WTC11 (cell line): ENCODE data around the gene DYNC1I1. TPM values are rescaled to one million over a fixed set of nuclear protein-coding genes. Genes with fewer than 3 reads are reported as not detected.

Experiments used
- ATAC-seq: fragments of 200-7000 bp; cut with Tn5 transposase; 2 replicates; pipeline ENCODE4 v1.10.0; 2021; ENCODE audit warnings: mild to moderate bottlenecking, moderate library complexity
- CTCF ChIA-PET: fragments of 300-600 bp; sonication (Branson Sonifier 250); formaldehyde crosslinking; loops from one replicate; lab custom pipeline; 2021; ENCODE audit warnings: antibody characterized with exemption; lab: Charles Lee
- POLR2A ChIA-PET: fragments of 350-600 bp; sonication (Branson Sonifier 250); formaldehyde crosslinking; loops from one replicate; lab custom pipeline; 2021; ENCODE audit warnings: antibody characterized with exemption; lab: Charles Lee
- DNase-seq: peaks from one replicate; pipeline ENCODE4 v3.0.0; 2021; ENCODE audit warnings: low spot score
- H3K27ac Mint-ChIP-seq: 2 replicates; pipeline ENCODE4 v1.8.0; 2021; ENCODE audit warnings: mixed read lengths
- H3K27me3 Mint-ChIP-seq: 2 replicates; pipeline ENCODE4 v1.8.0; 2021; ENCODE audit warnings: low read depth, mild to moderate bottlenecking, moderate library complexity, mixed read lengths
- H3K36me3 Mint-ChIP-seq: 2 replicates; pipeline ENCODE4 v1.8.0; 2021; ENCODE audit warnings: mixed read lengths
- H3K4me1 Mint-ChIP-seq: 2 replicates; pipeline ENCODE4 v1.8.0; 2022; ENCODE audit warnings: mixed read lengths
- H3K4me3 Mint-ChIP-seq: 2 replicates; pipeline ENCODE4 v1.8.0; 2021; ENCODE audit warnings: mild to moderate bottlenecking, moderate library complexity, mixed read lengths
- H3K9me3 Mint-ChIP-seq: 2 replicates; pipeline ENCODE4 v1.8.0; 2021; ENCODE audit warnings: mixed read lengths
- ATF6 ChIP-seq: sonication (generic); formaldehyde crosslinking; IDR thresholded peaks from 2 replicates; pipeline ENCODE4 v1.8.1; 2023; ENCODE audit warnings: mild to moderate bottlenecking, missing genetic modification reagents
- CTCF ChIP-seq: fragments of 200-600 bp; IDR thresholded peaks from 2 replicates; pipeline ENCODE4 v1.8.0; 2022; ENCODE audit warnings: antibody characterized with exemption
- ELF4 ChIP-seq: sonication (generic); formaldehyde crosslinking; IDR thresholded peaks from 2 replicates; pipeline ENCODE4 v1.8.1; 2022; ENCODE audit warnings: low read depth, mild to moderate bottlenecking, moderate library complexity, missing genetic modification reagents
- ESRRA ChIP-seq: sonication (generic); formaldehyde crosslinking; IDR thresholded peaks from 2 replicates; pipeline ENCODE4 v1.8.1; 2022; ENCODE audit warnings: mild to moderate bottlenecking, missing genetic modification reagents, borderline replicate concordance
- FOXJ3 ChIP-seq: sonication (generic); formaldehyde crosslinking; IDR thresholded peaks from 2 replicates; pipeline ENCODE4 v1.9.0; 2021; ENCODE audit warnings: missing genetic modification reagents, mild to moderate bottlenecking, borderline replicate concordance
- FOXP1 ChIP-seq: sonication (generic); formaldehyde crosslinking; IDR thresholded peaks from 2 replicates; pipeline ENCODE4 v1.8.0; 2022; ENCODE audit warnings: missing genetic modification reagents, mild to moderate bottlenecking, moderate library complexity, borderline replicate concordance
- GRHL2 ChIP-seq: fragments of 250-450 bp; sonication (Bioruptor Pico); IDR thresholded peaks from 2 replicates; pipeline ENCODE4 v1.8.0; 2022; ENCODE audit warnings: mild to moderate bottlenecking, moderate library complexity; ENCODE audit not compliant: insufficient replicate concordance, severe bottlenecking
- HMGA2 ChIP-seq: fragments of 250-450 bp; sonication (Bioruptor Pico); IDR thresholded peaks from 2 replicates; pipeline ENCODE4 v1.4.0; 2021; ENCODE audit warnings: mild to moderate bottlenecking, moderate library complexity
- IRF2 ChIP-seq: sonication (generic); formaldehyde crosslinking; IDR thresholded peaks from 2 replicates; pipeline ENCODE4 v1.8.0; 2022; ENCODE audit warnings: low read depth, missing genetic modification reagents, borderline replicate concordance
- JUN ChIP-seq: sonication (generic); formaldehyde crosslinking; IDR thresholded peaks from 2 replicates; pipeline ENCODE4 v1.8.0; 2023; ENCODE audit warnings: mild to moderate bottlenecking, missing genetic modification reagents
- OVOL2 ChIP-seq: fragments of 250-450 bp; sonication (Bioruptor Pico); IDR thresholded peaks from 2 replicates; pipeline ENCODE4 v1.9.0; 2021; ENCODE audit warnings: mild to moderate bottlenecking, borderline replicate concordance
- SMAD4 ChIP-seq: sonication (generic); formaldehyde crosslinking; IDR thresholded peaks from 2 replicates; pipeline ENCODE4 v1.8.0; 2022; ENCODE audit warnings: mild to moderate bottlenecking, missing genetic modification reagents
- TCF7 ChIP-seq: sonication (generic); formaldehyde crosslinking; IDR thresholded peaks from 2 replicates; pipeline ENCODE4 v1.8.0; 2022; ENCODE audit warnings: mild to moderate bottlenecking, low read depth, missing genetic modification reagents, moderate library complexity
- TP53 ChIP-seq: sonication (generic); formaldehyde crosslinking; IDR thresholded peaks from 2 replicates; pipeline ENCODE4 v1.8.1; 2023; ENCODE audit warnings: mild to moderate bottlenecking, missing genetic modification reagents
- ZNF281 ChIP-seq: sonication (generic); formaldehyde crosslinking; IDR thresholded peaks from 2 replicates; pipeline ENCODE4 v1.8.0; 2023; ENCODE audit warnings: mild to moderate bottlenecking, missing genetic modification reagents
- ZNF423 ChIP-seq: fragments of 250-450 bp; sonication (Bioruptor Pico); IDR thresholded peaks from 2 replicates; pipeline ENCODE4 v2.1.2; 2022; ENCODE audit warnings: mild to moderate bottlenecking, moderate library complexity
- ZNF512 ChIP-seq: sonication (generic); formaldehyde crosslinking; IDR thresholded peaks from 2 replicates; pipeline ENCODE4 v1.8.1; 2022; ENCODE audit warnings: missing genetic modification reagents, borderline replicate concordance
- total RNA-seq: library from RNA; stranded (reverse); gene quantifications from 3 replicates; pipeline ENCODE4 v1.2.3, GENCODE V29; 2021
- TF ChIP-seq, protein P1 (sequence below): sonication (generic); formaldehyde crosslinking; IDR thresholded peaks from 2 replicates; pipeline ENCODE4 v1.8.1; 2022; ENCODE audit warnings: low read depth, mild to moderate bottlenecking, moderate library complexity, missing genetic modification reagents, borderline replicate concordance
- TF ChIP-seq, protein P2 (sequence below): fragments of 250-450 bp; sonication (Bioruptor Pico); IDR thresholded peaks from 2 replicates; pipeline ENCODE4 v1.9.0; 2021; ENCODE audit warnings: moderate library complexity, mild to moderate bottlenecking, inconsistent platforms, borderline replicate concordance
- TF ChIP-seq, protein P3 (sequence below): sonication (generic); formaldehyde crosslinking; IDR thresholded peaks from 2 replicates; pipeline ENCODE4 v1.8.0; 2022; ENCODE audit warnings: mild to moderate bottlenecking, missing genetic modification reagents

DYNC1I1 gene
- total RNA-seq, 1 experiment from 2014 or later, result 2.8 TPM

DNA sequence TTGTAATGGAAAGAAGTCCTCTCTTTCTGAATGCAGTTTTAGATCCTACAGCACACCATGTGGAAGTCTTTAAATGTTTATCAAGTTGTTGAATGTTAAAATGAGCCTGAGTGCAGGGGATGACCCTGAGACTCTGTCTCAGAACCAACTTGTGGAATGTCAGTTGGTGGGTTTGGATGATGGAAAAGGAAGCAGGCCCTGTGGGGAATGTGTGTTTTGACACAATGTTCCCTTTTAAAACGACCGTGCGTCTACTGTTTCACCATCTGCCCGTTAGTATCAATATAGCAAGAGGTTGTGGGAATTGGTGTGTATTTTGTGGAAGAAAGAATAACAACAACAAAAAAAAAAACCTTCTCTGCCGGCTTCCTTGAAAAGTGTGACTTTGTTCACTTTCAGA lies 8.3 kb downstream of the DYNC1I1 start:
- POLR2A ChIA-PET, result no interaction called here
- H3K27ac Mint-ChIP-seq, result no peak overlapping the region
- peaks cover 2% of the 10 kb centered on the region for H3K27me3 Mint-ChIP-seq
- CTCF ChIA-PET, result interaction anchor here (1.4 kb wide), 1 partner anchor 60 kb away, joined by 5 read pairs; no protein-coding TSS in a partner anchor
- no peak for DNase-seq
- peaks cover 5% of the 10 kb centered on the region for H3K9me3 Mint-ChIP-seq
- no peak for TF ChIP-seq TCF7 (CRISPR knock-in tag)
- TF ChIP-seq ZNF512, result no peak
- no peak for TF ChIP-seq HMGA2 (CRISPR knock-in tag)
- no peak for TF ChIP-seq ZNF281 (CRISPR knock-in tag)
- no peak for TF ChIP-seq JUN
- no peak for TF ChIP-seq FOXP1 (CRISPR knock-in tag)
- TF ChIP-seq, all 79 proteins: peak for 0
- Mint-ChIP-seq H3K36me3 (peaks cover 4% of the 10 kb centered on the region), H3K4me1 (peaks cover 13% of the 10 kb centered on the region), H3K4me3 (no peak overlapping the region)
- no peak for ATAC-seq

GRCh38 chr7:95781961-95782586 lies 9.7 kb downstream of the DYNC1I1 start:
- no peak overlapping the region for H3K4me3 Mint-ChIP-seq
- H3K9me3 Mint-ChIP-seq, result peaks cover 5% of the 10 kb centered on the region
- H3K36me3 Mint-ChIP-seq, result peaks cover 4% of the 10 kb centered on the region
- peaks cover 2% of the 10 kb centered on the region; the same call in 1 of the 2 replicates for H3K27me3 Mint-ChIP-seq
- DNase-seq (no peak), ATAC-seq (no peak)
- TF ChIP-seq, protein P1, sequence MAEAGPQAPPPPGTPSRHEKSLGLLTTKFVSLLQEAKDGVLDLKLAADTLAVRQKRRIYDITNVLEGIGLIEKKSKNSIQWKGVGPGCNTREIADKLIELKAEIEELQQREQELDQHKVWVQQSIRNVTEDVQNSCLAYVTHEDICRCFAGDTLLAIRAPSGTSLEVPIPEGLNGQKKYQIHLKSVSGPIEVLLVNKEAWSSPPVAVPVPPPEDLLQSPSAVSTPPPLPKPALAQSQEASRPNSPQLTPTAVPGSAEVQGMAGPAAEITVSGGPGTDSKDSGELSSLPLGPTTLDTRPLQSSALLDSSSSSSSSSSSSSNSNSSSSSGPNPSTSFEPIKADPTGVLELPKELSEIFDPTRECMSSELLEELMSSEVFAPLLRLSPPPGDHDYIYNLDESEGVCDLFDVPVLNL, result no peak
- TF ChIP-seq ELF4 (no peak), GRHL2 (CRISPR knock-in tag) (no peak), IRF2 (CRISPR knock-in tag) (no peak), ATF6 (CRISPR knock-in tag) (no peak), OVOL2 (no peak), ESRRA (CRISPR knock-in tag) (no peak), TCF7 (CRISPR knock-in tag) (no peak), ZNF423 (CRISPR knock-in tag) (no peak), SMAD4 (no peak), FOXJ3 (CRISPR knock-in tag) (no peak), TP53 (CRISPR knock-in tag) (no peak), CTCF (no peak)
- TF ChIP-seq, protein P2, sequence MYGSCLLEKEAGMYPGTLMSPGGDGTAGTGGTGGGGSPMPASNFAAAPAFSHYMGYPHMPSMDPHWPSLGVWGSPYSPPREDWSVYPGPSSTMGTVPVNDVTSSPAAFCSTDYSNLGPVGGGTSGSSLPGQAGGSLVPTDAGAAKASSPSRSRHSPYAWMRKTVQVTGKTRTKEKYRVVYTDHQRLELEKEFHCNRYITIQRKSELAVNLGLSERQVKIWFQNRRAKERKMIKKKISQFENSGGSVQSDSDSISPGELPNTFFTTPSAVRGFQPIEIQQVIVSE (CRISPR knock-in tag), result no peak
- TF ChIP-seq, protein P3, sequence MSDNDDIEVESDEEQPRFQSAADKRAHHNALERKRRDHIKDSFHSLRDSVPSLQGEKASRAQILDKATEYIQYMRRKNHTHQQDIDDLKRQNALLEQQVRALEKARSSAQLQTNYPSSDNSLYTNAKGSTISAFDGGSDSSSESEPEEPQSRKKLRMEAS, result no peak
- POLR2A ChIA-PET, result no interaction called here
- no peak overlapping the region for H3K27ac Mint-ChIP-seq
- H3K4me1 Mint-ChIP-seq, result peaks cover 23% of the 10 kb centered on the region
- CTCF ChIA-PET, result interaction anchor here (0.9 kb wide), 1 partner anchor 13 kb away, joined by 4 read pairs; no protein-coding TSS in a partner anchor
